GM18526 (cell line): ENCODE data around the gene ATAD2B.

Experiments
- POLR2A ChIP-seq: IDR thresholded peaks from 3 replicates; pipeline ENCODE4 v1.6.1; 2011; ENCODE audit not compliant: insufficient read length; ENCODE audit errors: extremely low read depth

Gene ATAD2B

DNA sequence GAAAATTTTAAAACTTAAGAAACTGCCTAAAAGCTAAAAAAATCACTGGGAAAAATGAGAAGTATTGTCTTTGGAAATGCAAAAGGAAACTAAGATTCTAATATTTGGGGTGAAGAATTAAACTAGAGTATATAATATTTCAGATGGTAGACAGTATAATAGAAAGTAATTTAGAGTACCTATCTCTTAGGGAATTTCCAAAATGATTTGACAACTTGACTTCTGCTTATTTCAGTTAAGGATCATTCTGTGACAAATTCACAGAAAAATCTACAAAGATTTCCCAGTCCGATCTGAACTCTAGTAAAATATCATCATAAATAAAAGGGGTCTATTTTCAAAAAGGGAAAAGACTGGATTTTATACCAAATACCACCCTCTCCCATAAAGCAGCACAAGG lies 99.6 kb downstream of the ATAD2B start:
- no peak for TF ChIP-seq POLR2A

DNA sequence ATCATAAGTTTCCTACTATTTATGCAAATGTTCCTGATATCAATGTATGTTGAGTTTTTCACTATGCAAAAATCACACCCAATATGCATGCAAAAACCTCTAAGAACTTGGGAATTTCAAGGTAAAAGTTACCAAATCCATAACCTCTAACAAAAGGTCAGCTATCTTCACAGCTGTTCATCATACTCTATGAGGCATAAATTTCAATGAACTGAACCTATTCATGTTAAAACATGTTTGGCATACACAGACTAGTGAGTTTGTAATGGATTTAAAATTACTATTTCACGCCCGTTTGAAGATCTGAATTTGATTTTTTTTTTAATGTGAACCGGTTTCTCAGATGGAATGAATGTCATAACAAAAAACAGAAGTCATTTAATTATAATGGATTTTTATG lies 100.2 kb downstream of the ATAD2B start:
- no peak for TF ChIP-seq POLR2A

DNA sequence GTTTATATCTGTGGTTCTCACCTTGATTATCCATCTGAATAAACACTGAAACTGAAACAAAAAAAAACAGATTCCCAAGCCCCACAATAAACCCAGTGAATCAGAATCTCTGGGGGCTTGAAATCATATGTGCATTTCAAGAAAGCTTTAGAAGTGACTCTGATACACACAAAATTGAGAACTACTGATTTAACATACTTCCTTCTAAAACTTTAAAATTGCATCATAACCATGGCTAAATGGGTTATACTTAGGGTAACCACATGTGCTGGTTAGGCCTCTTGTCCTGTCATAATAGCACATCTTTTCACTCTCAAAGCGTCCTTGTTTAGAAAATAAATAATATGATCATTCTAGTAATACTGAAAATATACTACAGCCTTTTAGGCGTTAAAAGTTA lies 100.9 kb downstream of the ATAD2B start:
- no peak for TF ChIP-seq POLR2A

DNA sequence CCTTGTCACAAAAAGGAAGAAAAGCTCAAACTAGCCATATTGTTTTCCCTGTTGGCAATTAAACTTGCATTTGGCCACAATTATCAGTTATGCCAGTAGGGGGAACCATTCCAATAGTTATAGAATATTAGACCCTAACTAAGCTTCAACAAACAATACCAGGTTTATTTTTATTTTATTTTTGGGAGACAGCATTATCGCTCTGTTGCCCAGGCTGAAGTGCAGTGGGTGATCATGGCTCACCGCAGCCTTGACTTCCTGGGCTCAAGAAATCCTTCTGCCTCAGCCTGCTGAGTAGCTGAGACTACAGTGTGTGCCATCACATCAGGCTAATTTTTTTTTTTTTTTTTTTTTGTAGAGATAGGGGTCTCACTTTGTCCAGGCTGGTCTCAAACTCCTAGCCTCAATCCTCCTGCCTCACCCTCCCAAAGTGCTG lies 102.1 kb downstream of the ATAD2B start:
- no peak for TF ChIP-seq POLR2A

DNA sequence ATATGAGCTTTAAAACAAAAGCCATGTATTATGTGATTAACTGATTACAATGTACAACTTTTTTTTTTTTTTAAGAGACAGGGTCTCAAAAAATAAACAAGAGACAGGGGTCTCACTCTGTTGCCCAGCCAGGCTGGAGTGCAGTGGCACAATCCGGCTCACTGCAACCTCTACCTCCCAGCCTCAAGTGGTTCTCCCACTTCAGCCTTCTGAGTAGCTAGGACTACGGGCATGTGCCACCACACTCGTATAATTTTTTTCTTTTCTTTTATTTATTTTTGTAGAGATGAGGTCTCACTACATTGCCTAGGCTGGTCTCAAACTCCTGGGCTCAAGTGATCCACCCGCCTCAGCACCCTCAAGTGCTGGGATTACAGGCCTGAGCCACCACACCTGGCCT lies 103.1 kb downstream of the ATAD2B start:
- TF ChIP-seq POLR2A = no peak

DNA sequence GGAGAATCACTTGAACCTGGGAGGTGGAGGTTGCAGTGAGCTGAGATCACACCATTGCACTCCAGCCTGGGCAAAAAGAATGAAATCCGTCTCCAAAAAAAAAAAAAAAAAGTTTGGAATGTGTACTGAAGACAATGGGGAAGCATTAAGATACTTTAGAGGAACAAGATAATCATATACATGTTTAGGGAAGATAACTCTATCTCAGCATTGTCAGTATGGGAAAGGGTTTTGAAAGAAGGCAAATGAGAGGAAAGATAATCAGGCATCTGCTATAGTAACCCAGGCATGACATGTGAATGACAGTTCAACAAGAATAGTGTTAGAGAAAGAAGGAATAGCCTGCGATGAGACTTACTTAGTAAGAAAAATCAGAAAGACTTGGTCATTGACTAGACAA lies 112.0 kb downstream of the ATAD2B start:
- TF ChIP-seq POLR2A = no peak

DNA sequence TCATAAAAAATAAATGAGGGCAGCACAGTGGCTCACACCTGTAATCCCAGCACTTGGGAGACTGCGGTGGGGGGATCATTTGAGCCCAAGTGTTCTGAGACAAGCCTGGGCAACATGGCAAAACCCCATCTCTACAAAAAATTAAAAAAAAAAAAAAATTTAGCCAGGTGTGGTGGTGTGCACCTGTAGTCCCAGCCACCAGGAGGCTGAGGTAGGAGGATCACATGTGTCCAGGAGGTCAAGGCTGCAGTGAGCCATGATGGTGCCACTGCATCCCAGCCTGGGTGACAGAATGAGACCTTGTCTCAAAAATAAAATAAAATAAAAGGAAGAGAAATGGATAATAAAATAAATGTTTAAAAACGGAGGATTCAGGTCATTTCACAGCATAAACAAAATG lies 113.5 kb downstream of the ATAD2B start:
- no peak for TF ChIP-seq POLR2A

DNA sequence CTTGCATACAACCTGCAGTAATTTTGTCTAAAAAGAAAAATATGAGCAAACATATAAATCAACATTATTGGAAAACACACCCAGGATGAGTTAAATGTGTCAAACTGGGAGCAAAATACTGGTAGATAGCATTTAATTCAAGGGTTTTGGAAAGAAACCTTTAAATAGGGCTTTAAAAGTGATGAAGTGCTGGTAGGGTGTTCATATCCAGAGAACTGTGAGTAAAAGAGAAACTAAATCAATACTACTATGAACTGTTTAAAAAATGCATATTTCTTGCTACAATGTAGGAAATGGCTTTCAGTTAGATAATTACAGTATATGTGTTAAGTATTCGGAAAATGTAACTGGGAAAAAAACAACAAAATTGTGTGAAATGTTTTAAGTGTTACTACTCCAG lies 117.8 kb downstream of the ATAD2B start:
- no peak for TF ChIP-seq POLR2A

DNA sequence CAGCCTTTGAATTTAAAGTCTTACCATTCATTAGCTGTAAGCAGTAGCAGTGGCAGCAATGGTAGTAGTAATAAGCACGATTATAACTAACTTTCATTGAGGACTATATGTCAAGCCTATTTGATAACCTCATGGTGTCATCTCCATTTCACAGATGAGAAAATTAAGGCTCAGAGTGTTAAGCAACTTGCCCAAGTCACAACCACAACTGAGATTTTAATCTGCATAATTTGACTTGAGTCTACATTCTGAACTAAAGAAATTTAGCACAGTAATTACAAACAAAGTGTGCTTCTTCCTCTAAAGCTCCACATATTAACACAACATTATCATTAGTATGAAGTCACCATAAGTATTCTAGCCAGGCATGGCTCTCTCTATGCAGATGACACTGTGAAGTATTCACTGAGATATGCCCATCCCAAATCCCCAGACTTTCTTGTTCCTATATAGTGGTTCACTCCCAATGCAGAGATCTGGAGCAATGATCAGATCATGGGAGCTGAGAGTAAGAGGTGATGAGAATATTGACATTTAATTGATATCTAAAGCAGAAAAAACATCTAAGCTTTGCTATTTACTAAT lies 120.2 kb downstream of the ATAD2B start:
- TF ChIP-seq POLR2A = no peak

DNA sequence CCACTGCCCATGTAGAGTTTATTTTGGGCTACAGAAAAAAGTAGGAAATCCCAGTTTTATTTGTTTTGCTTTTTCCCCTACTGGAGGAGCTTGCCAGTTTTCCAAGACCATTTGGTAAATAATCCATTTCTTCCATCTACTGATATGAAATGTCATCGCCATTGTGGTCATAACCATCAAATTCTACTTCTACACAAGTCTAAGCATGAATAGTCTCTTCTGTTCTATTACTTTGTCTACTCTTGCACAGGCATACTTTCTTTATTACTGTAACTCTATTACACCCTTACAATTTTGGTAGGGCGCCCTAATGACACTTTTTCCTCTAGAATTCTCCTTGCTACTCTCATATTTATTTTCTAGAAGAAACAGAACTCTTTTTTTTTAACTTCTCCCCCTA lies 120.7 kb downstream of the ATAD2B start:
- no peak for TF ChIP-seq POLR2A

DNA sequence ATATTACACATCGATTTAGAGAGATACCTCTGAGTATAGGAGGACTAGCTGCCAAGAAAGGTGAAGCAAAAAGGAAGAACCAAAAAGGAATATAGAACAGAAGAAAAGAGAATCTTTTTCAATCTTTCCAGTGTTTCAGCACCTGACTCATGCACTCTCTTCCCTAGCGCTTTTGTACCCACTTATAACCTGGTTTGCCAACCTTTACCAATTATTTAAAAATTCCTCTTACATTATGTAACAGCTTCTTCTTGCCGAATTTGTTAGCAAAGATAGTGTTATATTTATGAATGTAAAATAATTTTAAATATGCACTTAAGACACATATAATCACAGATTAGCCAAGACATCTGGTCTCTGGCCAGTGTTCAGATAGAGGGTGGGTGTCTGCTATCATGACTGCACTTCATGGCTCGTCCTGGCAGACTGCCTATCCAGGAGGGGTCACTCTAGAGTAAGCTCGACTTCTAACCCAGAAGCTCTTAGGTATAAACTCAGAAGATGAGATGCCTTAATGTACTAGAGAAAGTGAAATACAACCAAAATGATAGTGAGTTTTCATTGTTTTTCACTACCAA lies 122.9 kb downstream of the ATAD2B start:
- no peak for TF ChIP-seq POLR2A

DNA sequence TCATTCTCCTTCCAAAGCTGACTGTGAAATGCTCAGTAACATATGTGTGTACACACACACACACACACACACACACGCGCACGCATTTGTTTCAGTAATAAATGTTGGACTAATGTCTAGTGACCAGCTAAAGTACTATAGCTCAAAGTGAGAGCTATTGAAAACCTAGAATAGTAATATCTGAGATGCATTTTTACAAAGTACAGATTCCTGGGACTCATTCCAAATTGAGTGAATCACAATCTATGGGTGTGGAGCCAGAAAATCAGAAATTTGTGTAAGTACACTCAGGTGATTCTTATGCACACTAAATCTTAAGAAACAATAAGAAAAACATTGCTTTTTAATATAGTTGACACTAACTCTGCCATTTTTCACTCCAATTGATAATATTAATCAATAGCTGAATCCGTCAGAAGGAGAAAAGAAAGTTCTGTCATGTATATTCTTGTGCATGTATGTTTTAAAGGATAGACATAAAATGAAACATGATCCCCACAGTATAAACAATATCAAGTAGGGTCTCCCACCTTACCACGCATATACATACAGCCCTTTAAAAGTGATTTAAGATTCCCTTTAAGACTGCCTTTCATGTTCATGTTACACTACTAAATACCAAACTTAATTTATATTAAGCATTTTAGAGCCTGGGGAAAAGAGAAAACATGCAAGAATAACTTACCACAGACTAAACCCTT lies 123.5 kb downstream of the ATAD2B start:
- TF ChIP-seq POLR2A = no peak

DNA sequence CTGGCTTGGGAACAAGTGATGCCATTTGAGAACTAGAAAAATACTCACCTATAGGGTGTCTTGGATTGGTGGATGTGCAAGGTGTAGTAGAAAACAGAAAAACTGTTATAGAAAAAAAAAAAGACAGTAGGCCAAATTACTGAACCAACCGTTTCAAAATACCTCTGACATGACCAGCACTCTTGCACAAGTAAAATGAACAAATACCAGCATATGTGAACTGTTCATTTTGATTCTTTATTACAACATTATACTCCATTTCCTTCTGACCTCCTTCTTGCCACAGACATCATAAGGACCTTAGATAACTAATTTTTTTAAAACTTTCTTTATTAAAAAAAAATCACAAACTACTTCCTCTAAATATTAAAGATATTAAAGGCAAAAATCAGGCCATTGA lies 125.5 kb downstream of the ATAD2B start:
- no peak for TF ChIP-seq POLR2A

DNA sequence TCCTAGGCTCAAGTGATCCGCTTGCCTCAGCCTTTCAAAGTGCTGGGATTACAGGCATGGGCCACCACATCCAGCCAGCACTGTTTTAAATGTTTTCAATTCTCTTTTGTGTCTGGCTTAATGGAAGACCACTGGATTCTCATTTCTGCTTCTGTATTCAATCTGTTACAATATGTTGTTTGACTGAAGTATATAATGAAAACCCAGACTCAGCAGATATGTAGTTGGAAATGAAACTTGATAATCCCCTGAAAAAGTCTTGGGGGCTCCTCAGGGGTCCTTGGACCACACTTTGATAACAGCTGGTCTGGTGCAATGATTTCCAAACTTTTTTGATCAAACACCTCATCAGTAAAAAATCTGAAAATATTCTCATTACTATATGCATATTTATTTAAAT lies 132.7 kb downstream of the ATAD2B start:
- TF ChIP-seq POLR2A = no peak

DNA sequence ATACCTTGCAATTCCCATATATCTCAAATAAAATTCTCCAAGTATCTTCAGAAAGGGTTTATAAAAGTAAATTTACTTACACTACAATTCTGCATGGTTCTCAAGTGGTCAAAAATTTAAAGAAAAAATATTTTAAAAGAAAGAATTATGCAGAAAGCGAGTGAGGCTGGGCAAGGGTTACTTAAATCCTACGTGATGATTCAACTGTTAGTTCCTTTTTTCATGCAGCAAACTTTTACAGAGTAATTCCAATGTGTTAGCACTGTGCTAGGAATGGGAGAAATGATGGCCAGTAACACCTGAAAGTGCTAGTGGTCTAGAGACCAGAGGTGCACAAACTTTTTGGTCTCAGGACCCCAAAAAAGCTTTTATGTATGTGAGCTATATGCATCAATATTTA lies 133.4 kb downstream of the ATAD2B start:
- no peak for TF ChIP-seq POLR2A

DNA sequence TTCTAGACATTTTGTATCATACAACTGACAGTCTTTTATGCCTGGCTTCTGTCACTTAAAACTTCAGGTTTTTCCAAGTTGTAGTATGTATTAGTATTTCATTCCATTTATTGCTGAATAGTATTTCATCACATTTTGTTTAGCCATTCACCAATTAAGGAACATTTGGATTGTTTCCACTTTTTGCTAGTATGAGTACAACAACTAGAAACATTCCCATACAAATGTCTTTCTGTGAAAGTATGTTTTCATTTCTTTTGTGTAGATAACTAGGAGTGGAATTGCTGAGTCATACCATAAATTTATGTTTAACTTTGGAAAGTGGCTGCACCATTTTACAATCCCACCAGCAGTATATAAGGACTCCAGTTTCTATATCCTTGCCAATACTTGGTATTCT lies 135.9 kb downstream of the ATAD2B start:
- TF ChIP-seq POLR2A = no peak

DNA sequence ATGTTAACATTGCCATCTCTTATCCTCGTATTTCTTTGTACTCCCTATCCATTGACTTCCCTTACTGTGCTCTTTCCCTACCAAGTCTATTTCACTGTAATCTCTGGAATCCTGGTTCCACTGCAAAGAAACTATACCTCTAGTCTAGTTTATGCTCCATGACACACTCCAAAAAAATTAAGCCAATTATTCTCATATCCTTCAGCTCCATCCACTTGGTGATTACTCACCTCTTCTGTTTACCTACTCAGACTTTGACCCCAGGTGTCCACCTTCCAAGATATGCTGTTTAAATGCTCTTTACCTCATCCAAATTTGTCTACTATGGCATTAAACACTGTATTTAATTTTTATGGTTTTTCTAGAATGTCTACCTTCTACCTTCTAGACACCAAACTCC lies 137.9 kb downstream of the ATAD2B start:
- no peak for TF ChIP-seq POLR2A
